ENCODE data around the gene PGF. TPM values are rescaled to one million over a fixed set of nuclear protein-coding genes. Genes with fewer than 3 reads are reported as not detected.

PGF gene
- total RNA-seq, 2 donors from 2014 or later, result 5.0 to 7.6 TPM

- no peaks in the 10 kb centered on the region for H3K36me3 Mint-ChIP-seq (ENCODE audit: low read depth)
- no peak overlapping the region for H3K4me3 Mint-ChIP-seq
- DNase-seq, result no peak
- Histone ChIP-seq H3K27me3 (ENCODE audit: control insufficient read depth, insufficient read depth, low read length, poor library complexity, severe bottlenecking) (no peaks in the 10 kb centered on the region), H3K36me3 (ENCODE audit: control insufficient read depth, insufficient read depth, low read length) (no peaks in the 10 kb centered on the region), H3K27ac (ENCODE audit: low read depth, low read length) (no peak overlapping the region), H3K9ac (ENCODE audit: extremely low read depth, low read length, poor library complexity, severe bottlenecking) (no peak overlapping the region), H3K9me3 (ENCODE audit: control insufficient read depth, low read length) (no peaks in the 10 kb centered on the region), H3K4me3 (ENCODE audit: low read length) (no peak overlapping the region), H3K4me1 (ENCODE audit: control insufficient read depth, insufficient read depth, low read length) (peaks cover 26% of the 10 kb centered on the region)
- H3K27me3 Mint-ChIP-seq (ENCODE audit: insufficient read depth), result no peaks in the 10 kb centered on the region
- 82 to 94% methylated on average over 4 of the region's 4 CpGs for WGBS, 2 experiments (ENCODE audit: insufficient coverage in 1 of 2, insufficient read length in 1 of 2)
- no peaks in the 10 kb centered on the region for H3K9me3 Mint-ChIP-seq
- TF ChIP-seq CTCF (conservative IDR thresholded peaks at IDR 0.05), result no peak
- H3K27ac Mint-ChIP-seq, result no peak overlapping the region
- peaks cover 36% of the 10 kb centered on the region for H3K4me1 Mint-ChIP-seq
These were observed 27.3 kb upstream of the PGF start for GRCh38 chr14:74982661-74983060.

GRCh38 chr14:74981833-74982232, 26.4 kb upstream of the PGF start:
- H3K36me3 Mint-ChIP-seq (ENCODE audit: low read depth), result no peaks in the 10 kb centered on the region
- Histone ChIP-seq H3K36me3 (ENCODE audit: control insufficient read depth, insufficient read depth, low read length) (no peaks in the 10 kb centered on the region), H3K9ac (ENCODE audit: extremely low read depth, low read length, poor library complexity, severe bottlenecking) (no peak overlapping the region)

GRCh38 chr14:74981462-74981782, 26.0 kb upstream of the PGF start:
- H3K4me3 Mint-ChIP-seq, result no peak overlapping the region
- Histone ChIP-seq H3K27ac (ENCODE audit: low read depth, low read length) (no peak overlapping the region), H3K9me3 (ENCODE audit: control insufficient read depth, low read length) (no peaks in the 10 kb centered on the region), H3K27me3 (ENCODE audit: control insufficient read depth, insufficient read depth, low read length, poor library complexity, severe bottlenecking) (no peaks in the 10 kb centered on the region), H3K36me3 (ENCODE audit: control insufficient read depth, insufficient read depth, low read length) (no peaks in the 10 kb centered on the region), H3K4me3 (ENCODE audit: low read length) (no peak overlapping the region), H3K4me1 (ENCODE audit: control insufficient read depth, insufficient read depth, low read length) (peaks cover 26% of the 10 kb centered on the region), H3K9ac (ENCODE audit: extremely low read depth, low read length, poor library complexity, severe bottlenecking) (no peak overlapping the region)
- no peak overlapping the region for H3K27ac Mint-ChIP-seq
- H3K4me1 Mint-ChIP-seq, result peaks cover 36% of the 10 kb centered on the region
- no peaks in the 10 kb centered on the region for H3K9me3 Mint-ChIP-seq
- no peaks in the 10 kb centered on the region for H3K36me3 Mint-ChIP-seq (ENCODE audit: low read depth)
- no peak for TF ChIP-seq CTCF (conservative IDR thresholded peaks at IDR 0.05)
- 88 to 92% methylated on average over 8 to 9 of the region's 9 CpGs for WGBS, 2 experiments (ENCODE audit: insufficient coverage in 1 of 2, insufficient read length in 1 of 2)
- DNase-seq, result no peak
- no peaks in the 10 kb centered on the region for H3K27me3 Mint-ChIP-seq (ENCODE audit: insufficient read depth)

More at GRCh38 chr14:74981833-74982232, 26.4 kb upstream of the PGF start:
- no peaks in the 10 kb centered on the region for H3K9me3 ChIP-seq (ENCODE audit: control insufficient read depth, low read length)
- 95 to 100% methylated on average over 1 to 5 of the region's 5 CpGs for WGBS, 2 experiments (ENCODE audit: insufficient coverage in 1 of 2, insufficient read length in 1 of 2)
- Mint-ChIP-seq H3K27me3 (ENCODE audit: insufficient read depth) (no peaks in the 10 kb centered on the region), H3K9me3 (no peaks in the 10 kb centered on the region), H3K4me3 (no peak overlapping the region), H3K4me1 (peaks cover 36% of the 10 kb centered on the region), H3K27ac (no peak overlapping the region)
- H3K4me1 ChIP-seq (ENCODE audit: control insufficient read depth, insufficient read depth, low read length), result peaks cover 26% of the 10 kb centered on the region
- DNase-seq, result no peak
- no peaks in the 10 kb centered on the region for H3K27me3 ChIP-seq (ENCODE audit: control insufficient read depth, insufficient read depth, low read length, poor library complexity, severe bottlenecking)
- TF ChIP-seq CTCF (conservative IDR thresholded peaks at IDR 0.05), result no peak
- H3K27ac ChIP-seq (ENCODE audit: low read depth, low read length), result no peak overlapping the region
- H3K4me3 ChIP-seq (ENCODE audit: low read length), result no peak overlapping the region

Data from endodermal cell (in vitro differentiated cells).